HEK293T (cell line): ENCODE measurements around the gene PIK3IP1.

Experiments used
- CTCF ChIA-PET: fragments of 350-600 bp; formaldehyde crosslinking; extraction: SDS; loops from one replicate; lab custom pipeline; 2021; ENCODE audit warnings: antibody characterized with exemption, inconsistent platforms; lab: Yijun Ruan, JAX
- POLR2A ChIA-PET: fragments of 350-600 bp; formaldehyde crosslinking; extraction: SDS; loops from one replicate; lab custom pipeline; 2020; ENCODE audit warnings: antibody characterized with exemption, inconsistent platforms; lab: Yijun Ruan, JAX
- DNase-seq: peaks from one replicate; pipeline ENCODE4 v3.0.0; 2012; ENCODE audit warnings: mixed read lengths; ENCODE audit errors: extremely low spot score
- ARNT ChIP-seq: fragments of 450-650 bp; IDR thresholded peaks from 2 replicates; pipeline ENCODE4 v1.6.1; 2017; ENCODE audit warnings: mild to moderate bottlenecking
- BHLHE40 ChIP-seq: fragments of 450-650 bp; IDR thresholded peaks from 2 replicates; pipeline ENCODE4 v1.6.1; 2016; ENCODE audit warnings: mild to moderate bottlenecking, moderate library complexity, borderline replicate concordance
- CTBP1 ChIP-seq: fragments of 450-650 bp; IDR thresholded peaks from 2 replicates; pipeline ENCODE4 v1.6.1; 2016; ENCODE audit warnings: borderline replicate concordance
- ELF4 ChIP-seq: fragments of 450-650 bp; IDR thresholded peaks from 2 replicates; pipeline ENCODE4 v1.6.1; 2017; ENCODE audit warnings: antibody characterized with exemption
- FOXA1 ChIP-seq: fragments of 450-650 bp; IDR thresholded peaks from 2 replicates; pipeline ENCODE4 v1.6.1; 2016; ENCODE audit warnings: mild to moderate bottlenecking
- FOXK2 ChIP-seq: fragments of 450-650 bp; IDR thresholded peaks from 2 replicates; pipeline ENCODE4 v1.6.1; 2016; ENCODE audit warnings: mild to moderate bottlenecking
- FOXM1 ChIP-seq: fragments of 450-650 bp; IDR thresholded peaks from 2 replicates; pipeline ENCODE4 v1.6.1; 2017; ENCODE audit warnings: mild to moderate bottlenecking, borderline replicate concordance
- HDGF ChIP-seq: fragments of 450-650 bp; IDR thresholded peaks from 2 replicates; pipeline ENCODE4 v1.6.1; 2017; ENCODE audit warnings: antibody characterized with exemption, borderline replicate concordance
- L3MBTL2 ChIP-seq: fragments of 450-650 bp; conservative IDR thresholded peaks from 2 replicates; pipeline ENCODE4 v1.6.1; 2016; ENCODE audit warnings: mild to moderate bottlenecking
- LEF1 ChIP-seq: fragments of 450-650 bp; IDR thresholded peaks from 2 replicates; pipeline ENCODE4 v1.6.1; 2017; ENCODE audit warnings: mild to moderate bottlenecking, borderline replicate concordance
- NFRKB ChIP-seq: fragments of 450-650 bp; IDR thresholded peaks from 2 replicates; pipeline ENCODE4 v1.6.1; 2016; ENCODE audit warnings: mild to moderate bottlenecking, moderate library complexity
- PKNOX1 ChIP-seq: fragments of 450-650 bp; IDR thresholded peaks from 2 replicates; pipeline ENCODE4 v1.6.1; 2016
- SP1 ChIP-seq: fragments of 450-650 bp; IDR thresholded peaks from 2 replicates; pipeline ENCODE4 v1.6.1; 2017
- SUZ12 ChIP-seq: fragments of 450-650 bp; IDR thresholded peaks from 2 replicates; pipeline ENCODE4 v1.6.1; 2016; ENCODE audit warnings: mild to moderate bottlenecking
- TARDBP ChIP-seq: fragments of 450-650 bp; IDR thresholded peaks from 2 replicates; pipeline ENCODE4 v1.6.1; 2016
- ZNF384 ChIP-seq: fragments of 450-650 bp; IDR thresholded peaks from 2 replicates; pipeline ENCODE4 v1.6.1; 2016

PIK3IP1 gene

GRCh38 chr22:31337178-31337577 lies 44.9 kb upstream of the PIK3IP1 start:
- TF ChIP-seq PKNOX1 (no peak), ZNF384 (no peak), FOXK2 (no peak), ELF4 (no peak), ARNT (no peak), BHLHE40 (no peak), LEF1 (no peak), L3MBTL2 (no peak)
- no peak for DNase-seq
- ChIA-PET CTCF (no interaction called here), POLR2A (interaction anchor here (0.8 to 1.3 kb wide), 5 partner anchors 9 to 62 kb away, joined by 3 to 6 read pairs (median 3); partner anchors contain the start of genes DRG1 and PATZ1)

GRCh38 chr22:31334329-31334728 lies 42.0 kb upstream of the PIK3IP1 start:
- ChIA-PET POLR2A (interaction anchor here (1.3 to 3.2 kb wide), 2 partner anchors 12 to 44 kb away, joined by 5 to 10 read pairs; partner anchors contain the start of gene PATZ1), CTCF (interaction anchor here (1.9 kb wide), 1 partner anchor 21 kb away, joined by 7 read pairs; no protein-coding TSS in a partner anchor)
- DNase-seq, result no peak
- TF ChIP-seq SUZ12, result no peak
- TF ChIP-seq NFRKB, result no peak
- TF ChIP-seq FOXK2, result no peak
- no peak for TF ChIP-seq FOXA1
- TF ChIP-seq TARDBP, result no peak
- no peak for TF ChIP-seq CTBP1
- TF ChIP-seq SP1, result no peak
- TF ChIP-seq HDGF, result no peak
- no peak for TF ChIP-seq ARNT
- no peak for TF ChIP-seq FOXM1
- no peak for TF ChIP-seq PKNOX1
- TF ChIP-seq ZNF384, result no peak
- no peak for TF ChIP-seq LEF1
- TF ChIP-seq BHLHE40, result no peak
- no peak for TF ChIP-seq L3MBTL2
- no peak for TF ChIP-seq ELF4

- DNase-seq, result no peak
- ChIA-PET POLR2A (interaction anchor here (1.3 to 3.2 kb wide), 2 partner anchors 13 to 43 kb away, joined by 5 to 10 read pairs; partner anchors contain the start of gene PATZ1), CTCF (interaction anchor here (1.9 kb wide), 1 partner anchor 20 kb away, joined by 7 read pairs; no protein-coding TSS in a partner anchor)
- TF ChIP-seq PKNOX1 (no peak), ELF4 (no peak), TARDBP (no peak), FOXM1 (no peak), SUZ12 (no peak), LEF1 (no peak)
Observed at GRCh38 chr22:31333641-31334040, 41.4 kb upstream of the PIK3IP1 start.

GRCh38 chr22:31332886-31333285 lies 40.6 kb upstream of the PIK3IP1 start:
- no peak for DNase-seq
- POLR2A ChIA-PET, result interaction anchor here (3.2 kb wide), 1 partner anchor 14 kb away, joined by 10 read pairs; the partner anchor contains the start of gene PATZ1
- CTCF ChIA-PET, result interaction anchor here (1.9 kb wide), 1 partner anchor 20 kb away, joined by 7 read pairs; no protein-coding TSS in a partner anchor
- TF ChIP-seq CTBP1 (no peak), ZNF384 (no peak), SUZ12 (no peak), FOXA1 (no peak), ELF4 (no peak), ARNT (no peak)

DNA sequence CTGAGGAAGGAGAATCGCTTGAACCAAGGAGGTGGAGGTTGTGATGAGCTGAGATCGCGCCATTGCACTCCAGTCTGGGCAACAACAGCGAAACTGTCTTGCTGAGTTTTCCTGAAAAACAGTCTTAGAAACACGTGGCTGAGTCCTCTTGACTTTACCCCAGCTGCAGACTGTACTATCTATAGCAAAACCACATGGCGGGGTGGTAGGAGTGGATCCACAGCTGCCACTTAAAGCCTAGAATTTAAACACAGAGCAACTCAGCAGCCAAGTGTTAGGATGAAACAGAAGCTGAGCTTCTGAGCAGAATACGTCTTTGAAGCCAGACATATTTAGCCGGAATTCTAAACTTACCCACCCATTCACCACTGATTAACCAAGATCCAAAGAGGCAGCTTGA lies 39.7 kb upstream of the PIK3IP1 start:
- TF ChIP-seq NFRKB, result no peak
- TF ChIP-seq TARDBP, result no peak
- TF ChIP-seq HDGF, result no peak
- no peak for TF ChIP-seq FOXA1
- TF ChIP-seq ELF4, result no peak
- TF ChIP-seq ARNT, result no peak
- TF ChIP-seq L3MBTL2, result no peak
- TF ChIP-seq BHLHE40, result no peak
- no peak for TF ChIP-seq FOXM1
- TF ChIP-seq SP1, result no peak
- no peak for DNase-seq
- ChIA-PET POLR2A (no interaction called here), CTCF (no interaction called here)

DNA sequence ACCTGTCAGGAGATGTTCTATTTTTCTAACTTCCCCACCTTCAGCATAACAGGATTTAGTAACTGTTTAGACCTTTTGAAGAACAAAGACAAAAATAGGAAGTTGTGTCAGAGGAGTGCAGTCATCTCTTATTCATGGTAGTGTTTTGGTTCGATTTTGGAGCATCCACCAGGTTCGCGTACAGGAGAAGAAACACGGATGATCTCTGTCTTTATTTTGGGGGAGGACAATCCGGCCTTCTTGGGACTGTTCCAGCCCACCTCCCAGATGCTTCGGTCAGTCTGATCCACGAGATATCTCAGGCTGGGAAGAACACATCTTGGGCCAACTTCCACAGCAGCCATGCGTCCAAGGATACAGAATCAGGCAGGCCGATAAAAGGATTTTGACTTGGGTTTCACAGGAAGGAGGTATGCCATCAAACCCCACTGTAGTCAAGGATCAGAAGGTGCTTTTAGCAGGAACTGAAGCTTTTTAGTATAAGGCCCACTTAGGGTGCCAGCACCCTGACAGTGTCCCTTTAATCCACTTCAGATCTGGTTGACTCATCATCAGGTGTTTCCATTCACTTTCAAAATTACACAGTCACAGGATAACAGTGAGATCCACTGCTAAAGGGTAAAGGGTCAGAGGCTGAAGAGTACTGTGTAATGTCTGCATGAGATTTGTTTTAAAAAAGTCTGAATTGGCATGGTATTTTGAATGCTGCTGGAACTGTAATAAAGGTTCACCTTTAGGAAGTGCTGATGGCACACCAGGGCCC lies 37.3 kb upstream of the PIK3IP1 start:
- no peak for DNase-seq
- ChIA-PET CTCF (no interaction called here), POLR2A (no interaction called here)
- TF ChIP-seq SUZ12 (no peak), ELF4 (no peak), LEF1 (no peak), TARDBP (no peak), ARNT (no peak), HDGF (no peak), CTBP1 (no peak), NFRKB (no peak), L3MBTL2 (no peak), FOXM1 (no peak), SP1 (no peak)
